ENCODE results near the gene INSL3. TPM values are rescaled to one million over a fixed set of nuclear protein-coding genes. Genes with fewer than 3 reads are reported as not detected.
A peak's percentile ranks its signal among the peaks of the same experiment; 100 is the strongest.

INSL3 gene
- polyA plus RNA-seq (2013) = 0.08 and 0.10 TPM in 2 replicates

GRCh38 chr19:17821190-17821589 lies at the start of gene INSL3:
Gene INSL3 (minus strand): TSS chr19:17821519. CDS start chr19:17821506, 13 bp downstream.
- H3K79me2 ChIP-seq (ENCODE audit: control insufficient read depth, insufficient read depth, low read length, poor library complexity) = no peaks in the 10 kb centered on the region
- peaks cover 3% of the 10 kb centered on the region for H3K9me3 ChIP-seq (ENCODE audit: insufficient read depth, low read depth, low read length)
- no peaks in the 10 kb centered on the region for H3K36me3 ChIP-seq (ENCODE audit: control insufficient read depth in 1 of 2, insufficient read depth in 2 of 2, low read length in 2 of 2)
- no peak within 1 kb of the TSS for H2AFZ ChIP-seq (ENCODE audit: insufficient read depth, low read length, poor library complexity)
- no peak within 1 kb of the TSS for H4K8ac ChIP-seq (ENCODE audit: low read depth, low read length)
- H3K18ac ChIP-seq (ENCODE audit: low read length) = no peak within 1 kb of the TSS
- H3K4ac ChIP-seq (ENCODE audit: low read depth, low read length) = no peak within 1 kb of the TSS
- no peak within 1 kb of the TSS for H4K12ac ChIP-seq (ENCODE audit: low read depth, low read length)
- no peak within 1 kb of the TSS for H3K4me2 ChIP-seq (ENCODE audit: low read length)
- no peak within 1 kb of the TSS for H3K23ac ChIP-seq (ENCODE audit: low read length)
- H3K4me1 ChIP-seq (ENCODE audit: control insufficient read depth in 1 of 2, insufficient read depth in 2 of 2, low read length in 2 of 2) = no peaks in the 10 kb centered on the region
- H3K79me1 ChIP-seq (ENCODE audit: low read length) = no peaks in the 10 kb centered on the region
- WGBS (ENCODE audit: extremely low coverage, insufficient coverage, insufficient read length) = no CpG with 5 or more reads among the region's 34 CpGs
- H2BK12ac ChIP-seq (ENCODE audit: low read length) = no peak within 1 kb of the TSS
- no peak within 1 kb of the TSS for H3K4me3 ChIP-seq (ENCODE audit: low read depth, low read length)
- no peak for DNase-seq
- no peak within 1 kb of the TSS for H2BK120ac ChIP-seq (ENCODE audit: insufficient read depth, low read length, poor library complexity)
- H3K14ac ChIP-seq (ENCODE audit: low read length) = no peak within 1 kb of the TSS
- H3K9ac ChIP-seq (ENCODE audit: low read length) = no peak within 1 kb of the TSS
- H3K27ac ChIP-seq (ENCODE audit: low read depth, low read length) = no peak within 1 kb of the TSS
- H4K91ac ChIP-seq (ENCODE audit: low read depth, low read length) = no peak within 1 kb of the TSS
- no peak within 1 kb of the TSS for H2AK5ac ChIP-seq (ENCODE audit: low read length)
- H3K27me3 ChIP-seq (ENCODE audit: insufficient read depth, low read length) = no peaks in the 10 kb centered on the region
- no peak within 1 kb of the TSS for H2BK5ac ChIP-seq (ENCODE audit: low read depth, low read length, poor library complexity)

GRCh38 chr19:17869114-17869608 lies 47.8 kb upstream of the INSL3 start:
- H4K91ac ChIP-seq (ENCODE audit: low read depth, low read length) = no peak overlapping the region
- no peak overlapping the region for H2BK12ac ChIP-seq (ENCODE audit: low read length)
- no peak overlapping the region for H3K9ac ChIP-seq (ENCODE audit: low read length)

GRCh38 chr19:17868669-17869068 lies 47.4 kb upstream of the INSL3 start:
- H3K36me3 ChIP-seq (ENCODE audit: control insufficient read depth in 1 of 2, insufficient read depth in 2 of 2, low read length in 2 of 2) = peaks cover 8 to 11% of the 10 kb centered on the region in 2 experiments
- peaks cover 8% of the 10 kb centered on the region for H3K9me3 ChIP-seq (ENCODE audit: insufficient read depth, low read depth, low read length)
- H3K4me3 ChIP-seq (ENCODE audit: low read depth, low read length) = peak overlapping the region; percentile 32
- H2AK5ac ChIP-seq (ENCODE audit: low read length) = no peak overlapping the region
- no peak overlapping the region for H2BK12ac ChIP-seq (ENCODE audit: low read length)
- H3K4ac ChIP-seq (ENCODE audit: low read depth, low read length) = no peak overlapping the region
- H4K8ac ChIP-seq (ENCODE audit: low read depth, low read length) = no peak overlapping the region
- H3K23ac ChIP-seq (ENCODE audit: low read length) = no peak overlapping the region
- H3K4me1 ChIP-seq (ENCODE audit: control insufficient read depth in 1 of 2, insufficient read depth in 2 of 2, low read length in 2 of 2) = peaks cover 2% of the 10 kb centered on the region in 2 experiments
- no peak overlapping the region for H3K14ac ChIP-seq (ENCODE audit: low read length)
- H3K27ac ChIP-seq (ENCODE audit: low read depth, low read length) = no peak overlapping the region
- no peak overlapping the region for H4K91ac ChIP-seq (ENCODE audit: low read depth, low read length)
- no peaks in the 10 kb centered on the region for H3K79me1 ChIP-seq (ENCODE audit: low read length)
- no peak overlapping the region for H3K18ac ChIP-seq (ENCODE audit: low read length)
- H2BK5ac ChIP-seq (ENCODE audit: low read depth, low read length, poor library complexity) = no peak overlapping the region
- H3K9ac ChIP-seq (ENCODE audit: low read length) = no peak overlapping the region
- no peaks in the 10 kb centered on the region for H3K27me3 ChIP-seq (ENCODE audit: insufficient read depth, low read length)
- H3K79me2 ChIP-seq (ENCODE audit: control insufficient read depth, insufficient read depth, low read length, poor library complexity) = peaks cover under 1% of the 10 kb centered on the region
- WGBS (ENCODE audit: extremely low coverage, insufficient coverage, insufficient read length) = no CpG with 5 or more reads among the region's 6 CpGs
- no peak overlapping the region for H4K12ac ChIP-seq (ENCODE audit: low read depth, low read length)
- DNase-seq = no peak
- no peak overlapping the region for H2AFZ ChIP-seq (ENCODE audit: insufficient read depth, low read length, poor library complexity)
- H3K4me2 ChIP-seq (ENCODE audit: low read length) = no peak overlapping the region
- no peak overlapping the region for H2BK120ac ChIP-seq (ENCODE audit: insufficient read depth, low read length, poor library complexity)

More at GRCh38 chr19:17869114-17869608, 47.8 kb upstream of the INSL3 start:
- Histone ChIP-seq H2AK5ac (ENCODE audit: low read length) (no peak overlapping the region), H3K4me3 (ENCODE audit: low read depth, low read length) (no peak overlapping the region), H4K12ac (ENCODE audit: low read depth, low read length) (no peak overlapping the region), H3K4ac (ENCODE audit: low read depth, low read length) (no peak overlapping the region), H4K8ac (ENCODE audit: low read depth, low read length) (no peak overlapping the region), H3K27me3 (ENCODE audit: insufficient read depth, low read length) (no peaks in the 10 kb centered on the region), H3K4me1 (ENCODE audit: control insufficient read depth in 1 of 2, insufficient read depth in 2 of 2, low read length in 2 of 2) (peaks cover 5% of the 10 kb centered on the region in 2 experiments), H2BK120ac (ENCODE audit: insufficient read depth, low read length, poor library complexity) (no peak overlapping the region), H3K9me3 (ENCODE audit: insufficient read depth, low read depth, low read length) (peaks cover 9% of the 10 kb centered on the region), H3K79me1 (ENCODE audit: low read length) (no peaks in the 10 kb centered on the region), H3K27ac (ENCODE audit: low read depth, low read length) (no peak overlapping the region), H3K18ac (ENCODE audit: low read length) (no peak overlapping the region), H3K4me2 (ENCODE audit: low read length) (no peak overlapping the region), H2AFZ (ENCODE audit: insufficient read depth, low read length, poor library complexity) (no peak overlapping the region), H3K36me3 (ENCODE audit: control insufficient read depth in 1 of 2, insufficient read depth in 2 of 2, low read length in 2 of 2) (peaks cover 3 to 6% of the 10 kb centered on the region in 2 experiments), H3K14ac (ENCODE audit: low read length) (no peak overlapping the region), H3K23ac (ENCODE audit: low read length) (no peak overlapping the region), H3K79me2 (ENCODE audit: control insufficient read depth, insufficient read depth, low read length, poor library complexity) (peaks cover 1% of the 10 kb centered on the region), H2BK5ac (ENCODE audit: low read depth, low read length, poor library complexity) (no peak overlapping the region)
- no CpG with 5 or more reads among the region's 11 CpGs for WGBS (ENCODE audit: extremely low coverage, insufficient coverage, insufficient read length)
- DNase-seq = no peak

GRCh38 chr19:17866964-17867486 lies 45.7 kb upstream of the INSL3 start:
- Histone ChIP-seq H2AFZ (ENCODE audit: insufficient read depth, low read length, poor library complexity) (no peak overlapping the region), H3K4ac (ENCODE audit: low read depth, low read length) (no peak overlapping the region), H4K91ac (ENCODE audit: low read depth, low read length) (no peak overlapping the region), H4K8ac (ENCODE audit: low read depth, low read length) (no peak overlapping the region), H2AK5ac (ENCODE audit: low read length) (no peak overlapping the region), H3K4me1 (ENCODE audit: control insufficient read depth in 1 of 2, insufficient read depth in 2 of 2, low read length in 2 of 2) (no peaks in the 10 kb centered on the region), H2BK12ac (ENCODE audit: low read length) (no peak overlapping the region), H2BK5ac (ENCODE audit: low read depth, low read length, poor library complexity) (no peak overlapping the region), H2BK120ac (ENCODE audit: insufficient read depth, low read length, poor library complexity) (no peak overlapping the region), H3K23ac (ENCODE audit: low read length) (no peak overlapping the region), H3K36me3 (ENCODE audit: control insufficient read depth in 1 of 2, insufficient read depth in 2 of 2, low read length in 2 of 2) (peaks cover 25 to 28% of the 10 kb centered on the region in 2 experiments), H3K4me2 (ENCODE audit: low read length) (no peak overlapping the region), H3K27me3 (ENCODE audit: insufficient read depth, low read length) (no peaks in the 10 kb centered on the region), H3K9me3 (ENCODE audit: insufficient read depth, low read depth, low read length) (peaks cover 7% of the 10 kb centered on the region), H3K27ac (ENCODE audit: low read depth, low read length) (no peak overlapping the region), H3K18ac (ENCODE audit: low read length) (no peak overlapping the region), H3K79me2 (ENCODE audit: control insufficient read depth, insufficient read depth, low read length, poor library complexity) (no peaks in the 10 kb centered on the region), H3K4me3 (ENCODE audit: low read depth, low read length) (no peak overlapping the region), H3K14ac (ENCODE audit: low read length) (no peak overlapping the region), H3K79me1 (ENCODE audit: low read length) (no peaks in the 10 kb centered on the region), H4K12ac (ENCODE audit: low read depth, low read length) (no peak overlapping the region), H3K9ac (ENCODE audit: low read length) (no peak overlapping the region)
- DNase-seq = no peak
- no CpG with 5 or more reads among the region's 11 CpGs for WGBS (ENCODE audit: extremely low coverage, insufficient coverage, insufficient read length)

All from trophoblast cell (in vitro differentiated cells and primary cell).